ENCODE results near the gene NOS1AP. TPM values are rescaled to one million over a fixed set of nuclear protein-coding genes. Genes with fewer than 3 reads are reported as not detected.

NOS1AP gene
- total and polyA plus RNA-seq, 2 donors (not counting 3 experiments of a cell fraction or from before 2014, with no cell fraction given): 1.3 to 5.4 TPM

DNA sequence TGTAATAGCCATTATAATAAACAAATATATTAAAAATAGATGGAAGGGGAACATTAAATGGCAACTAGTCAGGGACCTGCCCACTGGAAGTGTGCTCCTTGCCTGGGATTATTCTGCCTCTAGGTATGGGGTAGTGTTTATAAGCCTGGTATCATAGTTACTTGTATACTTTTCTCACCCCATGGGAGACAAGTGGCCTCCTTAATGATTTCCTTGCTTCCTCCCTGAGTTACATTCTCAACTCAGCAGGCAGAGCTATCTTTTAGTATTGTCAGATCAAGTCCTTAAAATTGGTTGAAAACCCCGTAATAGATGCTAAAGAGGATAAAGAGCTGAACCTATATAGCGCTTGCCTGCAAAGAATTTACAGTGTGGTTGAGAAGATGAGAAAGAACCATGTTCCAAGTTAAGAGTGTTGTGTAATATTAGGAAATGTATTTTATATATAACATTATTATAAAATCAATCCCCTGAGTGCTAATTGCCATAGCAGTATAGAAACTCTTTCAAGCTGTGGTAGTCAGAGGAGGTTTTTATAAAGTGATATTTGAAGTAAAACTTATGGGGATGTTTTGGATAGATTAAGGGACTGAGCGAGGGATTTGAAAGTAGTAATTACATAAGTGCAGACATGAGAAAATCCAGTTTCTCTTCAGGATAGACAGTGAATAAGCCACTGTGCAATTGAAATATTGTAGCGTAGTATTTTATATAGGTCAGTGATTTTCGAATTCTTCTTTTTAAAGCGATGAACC is 200.7 kb downstream of the NOS1AP start:
- H4K20me1 ChIP-seq (replicated peaks; ENCODE audit: control insufficient read depth, extremely low read depth, insufficient read depth, low read length): no peaks in the 10 kb centered on the region
- H3K9me3 ChIP-seq (replicated peaks; ENCODE audit: control insufficient read depth, insufficient read depth, low read length): no peaks in the 10 kb centered on the region
- TF ChIP-seq, protein P1, sequence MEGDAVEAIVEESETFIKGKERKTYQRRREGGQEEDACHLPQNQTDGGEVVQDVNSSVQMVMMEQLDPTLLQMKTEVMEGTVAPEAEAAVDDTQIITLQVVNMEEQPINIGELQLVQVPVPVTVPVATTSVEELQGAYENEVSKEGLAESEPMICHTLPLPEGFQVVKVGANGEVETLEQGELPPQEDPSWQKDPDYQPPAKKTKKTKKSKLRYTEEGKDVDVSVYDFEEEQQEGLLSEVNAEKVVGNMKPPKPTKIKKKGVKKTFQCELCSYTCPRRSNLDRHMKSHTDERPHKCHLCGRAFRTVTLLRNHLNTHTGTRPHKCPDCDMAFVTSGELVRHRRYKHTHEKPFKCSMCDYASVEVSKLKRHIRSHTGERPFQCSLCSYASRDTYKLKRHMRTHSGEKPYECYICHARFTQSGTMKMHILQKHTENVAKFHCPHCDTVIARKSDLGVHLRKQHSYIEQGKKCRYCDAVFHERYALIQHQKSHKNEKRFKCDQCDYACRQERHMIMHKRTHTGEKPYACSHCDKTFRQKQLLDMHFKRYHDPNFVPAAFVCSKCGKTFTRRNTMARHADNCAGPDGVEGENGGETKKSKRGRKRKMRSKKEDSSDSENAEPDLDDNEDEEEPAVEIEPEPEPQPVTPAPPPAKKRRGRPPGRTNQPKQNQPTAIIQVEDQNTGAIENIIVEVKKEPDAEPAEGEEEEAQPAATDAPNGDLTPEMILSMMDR (IDR thresholded peaks at IDR 0.05; ENCODE audit: extremely low read depth in 1 of 2, insufficient read depth in 1 of 2, low read depth in 1 of 2, low read length in 2 of 2): no peak
- no peak for TF ChIP-seq JUN (IDR thresholded peaks at IDR 0.05; ENCODE audit: borderline replicate concordance, insufficient read depth, insufficient read length, low read depth)
- TF ChIP-seq EZH2 (IDR thresholded peaks at IDR 0.05; ENCODE audit: borderline replicate concordance, low read depth, low read length, severe bottlenecking): no peak
- TF ChIP-seq MYC (IDR thresholded peaks at IDR 0.05; ENCODE audit: low read depth, low read length): no peak
- TF ChIP-seq, protein P2, sequence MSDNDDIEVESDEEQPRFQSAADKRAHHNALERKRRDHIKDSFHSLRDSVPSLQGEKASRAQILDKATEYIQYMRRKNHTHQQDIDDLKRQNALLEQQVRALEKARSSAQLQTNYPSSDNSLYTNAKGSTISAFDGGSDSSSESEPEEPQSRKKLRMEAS (IDR thresholded peaks at IDR 0.05; ENCODE audit: insufficient read depth, insufficient read length): no peak
- TF ChIP-seq FOS (IDR thresholded peaks at IDR 0.05; ENCODE audit: borderline replicate concordance, insufficient read depth, low read length): no peak
- no peak for TF ChIP-seq GATA2 (IDR thresholded peaks at IDR 0.05; ENCODE audit: insufficient read depth, insufficient read length, low read depth, low read length)
- TF ChIP-seq POLR2A (IDR thresholded peaks at IDR 0.05; ENCODE audit: low read depth, low read length): no peak
- no peak for TF ChIP-seq POLR2AphosphoS5 (IDR thresholded peaks at IDR 0.05; ENCODE audit: insufficient read depth, low read depth, low read length)
- FAIRE-seq: no peak
- H3K27me3 ChIP-seq (ENCODE audit: control insufficient read depth in 2 of 2, insufficient read depth in 2 of 2, low read length in 2 of 2): no peaks in the 10 kb centered on the region
- no peak overlapping the region for H3K9ac ChIP-seq (replicated peaks; ENCODE audit: extremely low read depth, insufficient read depth, low read length)
- no TSS peak for BruUV-seq (replicated peaks)
- no peaks in the 10 kb centered on the region for H3K9me1 ChIP-seq (replicated peaks; ENCODE audit: control insufficient read depth, extremely low read depth, insufficient read depth, low read length)
- intact Hi-C loops (cut with micrococcal nuclease) (no loop called here), dilution Hi-C loops (cut with MboI; ENCODE audit: extremely low pct_ligation_motif_present, low sequenced_read_pairs) (no loop called here)
- H3K79me2 ChIP-seq (ENCODE audit: control insufficient read depth, insufficient read depth, low read length): no peaks in the 10 kb centered on the region
- CTCF ChIA-PET: interaction anchor here (0.8 kb wide), 1 partner anchor 215 kb away, joined by 4 read pairs; no protein-coding TSS in a partner anchor
- H3K4me2 ChIP-seq (ENCODE audit: insufficient read depth, low read length): no peak overlapping the region
- no peak for DNase-seq (ENCODE audit: low read depth, low spot score)
- H3K4me3 ChIP-seq (replicated peaks in 1 of 3; ENCODE audit: insufficient read depth in 1 of 3, low read depth in 1 of 3, low read length in 3 of 3): no peak overlapping the region
- POLR2A ChIA-PET: no interaction called here
- no peak overlapping the region for H3K27ac ChIP-seq (ENCODE audit: insufficient read depth, low read depth, low read length)
- H3K36me3 ChIP-seq (ENCODE audit: control insufficient read depth in 2 of 2, extremely low read depth in 1 of 2, insufficient read depth in 2 of 2, low read length in 2 of 2): no peaks in the 10 kb centered on the region
- no peak overlapping the region for H2AFZ ChIP-seq (ENCODE audit: low read depth, low read length)
- no peaks in the 10 kb centered on the region for H3K4me1 ChIP-seq (ENCODE audit: control insufficient read depth, extremely low read depth, insufficient read depth, low read length)
